ENCODE results near the gene FXYD2.
"Not testable (repeated sequence)": the region's sequence is repeated elsewhere in the genome, so short reads cannot be mapped to it uniquely, and the experiment has no call there.

Gene FXYD2

DNA sequence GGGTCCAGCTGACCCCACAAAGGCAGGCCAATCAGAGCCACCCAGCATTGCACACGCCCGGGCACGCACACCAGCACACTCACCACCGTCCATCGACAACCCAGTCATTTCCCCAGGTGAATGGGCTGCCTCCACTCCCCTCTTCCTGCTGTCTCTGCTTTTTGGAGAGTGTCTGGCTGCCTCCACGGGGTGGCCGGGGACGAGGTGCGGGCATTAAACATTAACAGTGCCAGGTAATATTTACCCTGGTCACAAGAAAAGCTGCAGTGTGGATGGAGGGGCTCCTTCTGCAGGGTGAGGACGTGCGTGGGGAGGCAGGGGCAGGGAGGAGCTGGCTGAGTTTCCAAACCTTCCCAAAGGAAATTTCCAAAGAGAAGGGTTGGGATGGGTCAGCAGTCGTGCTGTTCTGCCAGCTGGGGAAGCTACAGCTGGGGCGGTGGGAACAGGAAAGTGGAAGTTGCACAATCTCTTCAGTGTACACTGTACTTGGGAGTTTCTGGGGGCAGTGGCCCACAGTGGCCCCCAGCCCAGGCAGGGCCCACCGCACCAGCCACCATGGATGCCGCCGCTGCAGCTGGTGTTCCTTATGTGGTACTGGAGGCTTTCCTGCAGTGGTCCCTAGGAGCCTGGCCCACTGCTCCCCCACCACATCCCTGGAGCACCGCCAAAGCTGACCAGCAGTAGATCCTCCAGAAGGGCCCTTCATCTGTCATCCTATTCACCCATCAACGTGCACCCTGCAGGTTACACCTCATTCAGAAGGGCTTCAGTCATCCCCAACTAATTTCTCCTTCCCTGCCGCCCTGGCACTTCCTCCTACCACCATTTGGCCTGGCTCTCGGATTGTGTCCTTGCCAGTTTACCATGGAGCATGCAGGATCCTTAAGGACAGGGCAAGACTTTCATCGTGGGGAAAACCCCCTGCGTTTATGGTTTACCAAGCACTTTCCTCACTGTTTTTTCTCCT is at the start of gene FXYD2:
Gene FXYD2 (minus strand): TSS at position 174 of the 967 bp plus-strand sequence. CDS start 66 bp downstream, at position 108.
- peak; percentile 36 for DNase-seq

DNA sequence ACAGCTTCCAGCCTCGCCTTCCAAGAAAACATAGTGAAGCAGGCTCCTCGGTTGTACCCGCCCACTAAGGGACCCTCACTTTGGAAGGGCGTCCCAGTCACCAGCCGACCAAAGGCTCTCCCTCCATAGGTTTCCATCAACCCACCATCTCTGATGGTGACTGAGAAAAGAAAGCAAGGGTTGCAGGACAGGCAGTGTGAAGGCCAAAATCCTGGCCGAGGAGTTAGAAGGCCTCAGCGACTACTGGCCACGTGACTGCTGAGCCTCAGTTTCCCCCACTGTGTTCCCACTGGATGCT is 49.2 kb upstream of the FXYD2 start:
- no peak for DNase-seq

DNA sequence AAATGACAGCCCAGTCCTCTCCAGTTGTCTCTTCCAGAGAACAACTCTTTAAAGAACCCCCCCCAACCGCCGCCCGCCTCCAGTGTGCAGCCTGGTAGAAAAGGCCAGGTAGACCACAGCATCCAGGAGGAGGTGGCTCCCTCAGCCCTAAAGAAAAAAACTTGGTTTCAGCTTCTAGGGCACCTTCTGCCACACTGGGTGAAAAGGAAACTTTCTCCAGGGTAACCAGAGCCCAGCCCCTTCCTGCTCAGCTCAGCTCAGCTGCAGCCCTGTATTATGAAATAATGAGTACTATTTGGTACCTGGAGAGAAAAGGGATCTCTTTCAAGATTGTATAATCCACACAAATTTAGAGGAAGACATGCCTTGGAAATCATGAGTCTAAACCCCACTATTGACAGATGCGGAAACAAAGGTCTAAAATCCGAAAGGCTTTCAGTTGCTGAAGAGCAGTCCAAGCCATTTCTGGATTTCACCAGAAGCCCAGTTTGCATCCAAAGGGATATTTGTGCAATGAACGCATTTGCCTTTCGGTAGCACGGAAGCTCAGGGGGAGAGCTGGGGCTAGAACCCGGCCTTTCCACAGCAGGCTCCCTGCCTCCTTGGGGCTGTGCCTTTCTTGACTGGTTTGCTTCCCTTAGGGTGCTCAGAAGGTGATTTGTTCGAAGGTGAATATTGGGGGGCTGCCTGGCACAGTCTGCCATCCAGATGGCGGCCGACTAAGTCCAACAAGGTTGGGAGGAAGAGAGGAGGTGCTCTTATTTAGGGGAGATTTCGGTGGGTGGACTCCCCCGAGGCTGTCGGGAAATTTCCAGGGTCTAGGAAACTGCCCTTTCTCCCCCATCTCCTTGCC is 48.7 kb upstream of the FXYD2 start:
- no peak for DNase-seq

DNA sequence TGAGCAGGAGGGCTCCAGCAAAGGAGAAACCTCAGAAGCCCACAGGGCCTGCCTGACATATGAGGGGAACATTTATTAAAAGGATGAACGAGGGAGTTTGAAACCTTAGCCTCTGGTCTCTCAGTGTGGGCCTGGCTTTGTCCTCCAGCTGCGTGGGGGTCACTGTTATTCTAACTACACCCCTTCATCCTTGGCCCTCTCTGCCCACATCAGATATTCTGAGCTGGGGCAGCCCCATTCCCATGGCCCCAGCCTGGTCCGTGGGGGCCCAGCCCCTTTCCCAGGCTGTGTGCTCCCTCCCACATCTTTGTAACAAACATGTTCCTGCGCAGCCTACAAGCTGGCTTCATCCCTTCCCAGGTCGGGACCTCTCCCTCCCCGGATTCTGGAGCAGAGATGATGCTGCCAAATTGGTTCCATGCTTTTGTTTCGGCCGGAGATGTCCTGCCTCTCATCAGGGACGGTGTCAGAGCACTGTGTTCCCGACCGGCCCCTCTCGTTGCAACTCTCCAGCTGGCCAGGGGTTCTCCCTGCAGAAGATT is 47.9 kb upstream of the FXYD2 start:
- no peak for DNase-seq

DNA sequence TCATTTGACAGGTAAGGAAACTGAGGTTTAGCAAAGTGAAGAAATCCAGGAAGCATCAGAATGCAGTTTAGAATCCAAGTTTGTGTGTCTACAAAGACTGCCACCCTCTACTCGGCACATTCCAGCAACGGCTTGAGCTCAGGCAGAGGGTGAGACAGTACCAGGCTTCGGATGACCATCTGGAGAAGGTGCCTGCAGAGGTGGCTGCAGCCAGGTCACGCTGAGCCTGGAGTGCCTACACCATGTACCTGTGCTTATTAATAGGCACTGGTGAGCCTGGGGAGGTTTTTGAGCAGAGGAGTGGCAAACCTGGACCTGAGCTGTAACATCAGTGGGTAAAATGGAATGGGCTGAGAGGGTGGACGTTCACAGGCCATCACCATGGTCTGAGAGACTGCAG is 47.2 kb upstream of the FXYD2 start:
- no peak for DNase-seq

DNA sequence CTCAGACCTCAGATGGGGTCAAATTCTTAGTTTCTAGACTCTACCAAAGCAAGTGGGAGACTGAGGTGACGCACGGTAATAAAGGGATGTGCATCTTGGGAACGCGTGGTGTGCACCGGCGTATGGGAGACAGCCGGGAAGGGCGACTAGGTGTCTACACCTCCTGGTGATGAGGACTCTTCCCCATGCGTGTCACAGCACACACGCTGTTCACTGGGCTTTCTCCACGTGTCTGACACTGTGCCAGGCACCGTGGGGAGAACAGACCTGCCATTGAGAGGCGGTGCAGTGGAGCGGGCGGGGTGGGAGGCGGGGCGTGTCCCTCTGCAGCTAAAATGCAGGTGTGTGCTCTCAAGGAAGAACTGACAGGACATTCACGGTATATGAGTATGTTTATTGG is 46.6 kb upstream of the FXYD2 start:
- DNase-seq = no peak

DNA sequence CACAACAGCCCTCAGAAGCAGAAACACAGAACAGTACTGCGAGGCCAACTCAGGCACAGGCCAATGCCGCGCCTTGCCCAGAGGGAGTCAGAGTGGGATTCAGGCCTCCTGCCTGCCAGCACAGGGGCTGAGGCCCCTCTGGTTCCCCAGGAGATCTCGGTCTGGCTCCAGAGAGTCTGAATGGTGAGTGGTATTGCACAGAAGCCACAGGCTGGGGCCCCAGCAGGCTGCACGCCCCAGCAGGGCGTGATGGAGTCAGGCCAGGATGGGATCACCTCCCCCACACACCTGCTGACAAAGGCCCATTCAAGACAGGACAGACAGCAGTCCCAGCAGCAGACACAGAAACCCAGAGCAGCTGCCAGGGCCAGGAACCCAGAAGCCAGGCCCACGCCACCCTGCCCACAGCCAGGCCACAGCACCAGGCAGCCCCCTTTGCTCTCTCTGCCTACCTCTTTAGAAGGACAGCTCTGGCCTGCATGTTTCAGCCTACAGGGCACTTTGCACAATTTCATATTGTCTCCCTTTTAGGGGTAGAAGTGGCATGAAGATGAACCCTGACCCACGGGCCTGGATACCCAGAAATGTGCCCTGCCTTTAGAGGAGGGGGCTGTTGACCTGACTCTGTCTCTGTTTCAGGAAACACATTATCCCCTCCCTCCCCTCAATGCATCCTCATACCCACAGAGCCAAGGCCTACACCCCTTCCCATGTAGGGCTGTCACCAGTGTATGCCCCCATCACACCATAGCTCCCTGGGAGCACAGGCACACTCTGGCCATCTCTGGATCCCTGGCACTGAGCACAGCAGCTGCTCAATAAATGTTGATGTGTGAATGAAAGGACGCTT is 45.8 kb upstream of the FXYD2 start:
- DNase-seq = peak; percentile 55

DNA sequence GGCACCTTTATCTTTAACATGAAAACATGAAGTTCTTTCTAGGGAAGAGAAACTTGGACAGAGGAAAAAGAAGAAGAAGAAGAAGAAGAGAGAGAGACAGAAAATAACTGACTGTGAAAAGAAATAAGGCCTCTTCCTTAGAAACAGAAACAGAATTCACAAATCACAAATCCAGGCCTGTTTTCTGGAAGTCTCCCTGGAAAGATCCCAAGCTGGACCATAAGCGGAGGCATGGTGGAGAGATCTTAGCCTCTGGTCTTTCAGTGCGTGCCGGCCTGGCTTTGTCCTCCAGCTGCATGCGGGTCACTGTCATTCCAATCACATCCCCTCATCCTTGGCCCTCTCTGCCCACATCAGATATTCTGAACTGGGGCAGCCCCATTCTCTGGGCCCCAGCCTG is 45.1 kb upstream of the FXYD2 start:
- DNase-seq = no peak

DNA sequence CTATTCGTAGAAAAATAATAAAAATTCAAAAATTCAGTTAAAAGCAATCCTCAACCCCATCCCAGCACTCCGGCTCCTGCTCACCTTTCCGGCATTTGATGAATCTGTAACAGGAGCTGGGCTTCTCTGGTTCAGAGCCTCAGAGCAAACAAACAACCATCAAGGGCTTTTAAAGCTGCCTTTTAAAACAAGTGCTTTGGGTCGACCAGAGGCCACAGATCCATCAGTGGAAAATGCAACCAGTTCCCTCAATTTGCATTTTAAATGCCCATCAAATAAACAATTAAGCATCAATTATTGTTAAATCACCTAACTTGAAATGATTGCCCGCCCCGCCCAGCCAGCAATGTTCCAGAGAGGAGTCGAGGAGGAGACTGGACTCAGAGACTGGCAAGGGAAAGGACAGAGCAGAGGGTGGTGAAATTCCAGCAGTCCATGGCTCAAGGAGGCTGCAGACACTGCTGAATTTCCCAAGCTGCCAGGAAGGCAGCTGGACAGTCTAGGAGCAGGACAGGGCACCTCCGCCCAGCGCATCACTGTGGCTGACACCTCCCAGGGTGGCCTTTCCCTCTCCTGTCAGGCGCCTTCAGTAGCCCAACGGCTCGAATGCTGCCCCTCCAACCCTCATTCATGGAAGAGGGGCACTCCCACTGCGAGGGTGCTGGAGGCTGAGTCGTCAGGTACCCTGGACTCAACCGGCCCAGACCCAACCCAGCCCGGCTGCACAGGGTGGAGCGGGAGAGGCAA is 44.4 kb upstream of the FXYD2 start:
- DNase-seq = peak; percentile 74

DNA sequence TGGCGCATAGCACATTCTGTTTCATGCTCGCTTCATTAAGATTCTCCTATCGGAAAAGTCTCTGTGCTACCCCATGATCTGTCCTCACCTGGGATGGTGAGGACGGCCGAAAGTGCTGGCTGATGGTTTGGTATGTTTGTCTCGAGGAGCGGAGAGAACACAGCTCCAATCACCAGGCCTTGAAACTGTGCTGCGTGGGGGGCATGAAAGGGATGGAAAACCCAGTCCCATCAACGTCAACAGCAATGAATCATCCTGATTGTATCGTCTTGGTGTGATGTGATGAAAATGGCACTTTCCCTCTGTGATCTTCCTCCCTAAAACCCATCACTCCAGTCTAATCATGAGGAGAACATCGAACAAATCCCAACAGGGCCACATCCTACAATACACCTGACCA is 43.5 kb upstream of the FXYD2 start:
- no peak for DNase-seq

DNA sequence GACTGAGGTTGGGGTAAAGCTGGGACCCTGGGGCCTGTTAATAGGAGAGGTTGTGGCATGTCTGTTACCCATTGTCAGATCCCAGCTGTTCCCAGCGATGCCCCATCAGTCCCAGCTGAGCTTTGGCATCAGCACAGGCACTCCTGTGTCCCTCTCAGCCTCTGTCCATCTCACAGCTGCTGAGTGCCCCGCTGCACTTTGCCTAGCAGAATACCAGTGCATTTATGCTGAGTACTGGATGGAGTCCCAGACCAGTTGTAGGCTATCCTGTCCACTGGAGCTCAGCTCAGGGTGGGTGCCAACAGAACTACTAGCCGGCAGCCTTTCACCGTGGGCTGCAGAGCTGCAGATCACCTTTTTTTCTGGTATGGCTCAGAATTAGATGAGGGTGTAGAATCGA is 42.0 kb upstream of the FXYD2 start:
- no peak for DNase-seq

DNA sequence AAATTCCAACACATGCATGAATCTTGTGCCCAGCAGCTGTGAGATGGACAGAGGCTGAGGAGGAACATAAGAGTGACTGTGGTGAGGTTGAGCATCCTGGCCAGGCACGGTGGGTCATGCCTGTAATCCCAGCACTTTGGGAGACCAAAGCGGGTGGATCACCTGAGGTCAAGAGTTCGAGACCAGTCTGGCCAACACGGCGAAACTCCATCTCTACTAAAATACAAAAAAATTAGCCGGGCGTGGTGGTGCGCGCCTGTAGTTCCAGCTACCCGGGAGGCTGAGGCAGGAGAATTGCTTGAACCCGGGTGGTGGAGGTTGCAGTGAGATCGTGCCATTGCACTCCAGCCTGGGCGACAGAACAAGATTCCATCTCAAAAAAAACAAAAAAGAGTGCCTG is 41.0 kb upstream of the FXYD2 start:
- not testable (repeated sequence) for DNase-seq

DNA sequence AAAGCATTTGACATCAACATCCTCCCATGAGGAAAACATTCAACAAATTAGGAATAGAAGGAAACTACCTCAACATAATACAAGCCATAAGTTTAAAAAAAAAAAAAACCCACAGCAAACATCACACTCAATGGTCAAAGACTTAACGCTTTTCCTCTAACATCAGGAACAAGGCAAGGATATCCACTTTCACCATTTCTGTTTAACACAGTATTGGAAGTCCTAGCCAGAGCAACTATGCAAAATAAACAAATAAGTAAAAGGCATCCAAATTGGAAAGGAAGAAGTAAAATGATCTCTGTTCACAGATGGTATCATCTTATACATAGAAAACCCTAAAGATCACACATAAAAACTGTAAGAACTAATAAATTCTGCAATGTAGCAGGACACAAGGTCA is 38.8 kb upstream of the FXYD2 start:
- no peak for DNase-seq

DNA sequence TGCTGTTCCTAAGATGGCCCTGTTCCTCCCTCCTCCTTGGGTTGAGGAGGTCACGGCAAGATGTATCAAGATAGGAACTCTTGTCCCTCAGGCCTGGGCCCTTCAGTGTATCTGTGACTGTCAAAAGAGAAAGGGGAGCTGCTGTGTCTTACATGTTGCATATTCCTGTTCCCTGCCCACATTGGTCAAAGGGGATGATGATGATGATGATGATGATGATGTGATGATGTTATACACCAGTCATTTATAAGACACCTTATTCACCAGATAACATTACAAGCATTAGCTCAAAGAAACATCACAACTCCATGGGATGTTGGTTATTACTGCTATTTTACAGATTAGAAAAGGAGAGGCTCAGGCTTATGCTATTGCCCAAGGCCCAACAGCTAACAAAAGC is 38.2 kb upstream of the FXYD2 start:
- DNase-seq = no peak

DNA sequence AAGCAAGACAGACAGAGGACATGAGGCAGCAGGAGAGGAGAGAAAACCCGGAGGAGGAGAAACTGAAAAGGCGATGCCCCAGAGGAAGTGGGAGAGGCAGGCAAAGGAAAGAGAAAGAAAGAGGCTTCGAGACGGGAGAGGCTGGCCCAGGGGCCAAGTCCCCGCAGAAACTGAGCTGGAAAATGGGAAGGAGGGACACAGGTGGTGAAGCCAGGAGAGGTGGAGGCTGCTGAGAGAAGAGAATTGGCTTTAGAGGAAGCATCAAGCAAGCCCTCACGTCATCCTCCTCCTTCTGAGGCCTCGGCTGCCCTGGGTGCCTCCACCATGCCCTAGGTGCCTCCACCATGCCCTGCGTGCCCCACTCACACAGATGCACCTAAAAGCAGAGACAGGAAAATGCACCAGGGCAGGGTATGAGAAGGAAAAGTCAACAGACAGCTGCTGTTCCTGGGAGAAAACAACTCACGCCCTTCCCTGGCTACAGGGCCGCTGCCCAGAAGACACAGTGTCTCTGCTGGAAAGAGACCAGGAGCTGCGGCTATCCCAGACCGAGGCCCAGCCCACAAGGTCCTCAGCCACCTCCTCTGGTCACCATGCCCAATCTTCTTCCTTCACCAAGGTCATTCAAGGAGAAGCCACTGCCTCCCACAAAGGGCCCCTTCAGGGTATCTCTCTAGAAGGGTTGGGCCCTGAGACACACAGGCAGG is 37.6 kb upstream of the FXYD2 start:
- no peak for DNase-seq

DNA sequence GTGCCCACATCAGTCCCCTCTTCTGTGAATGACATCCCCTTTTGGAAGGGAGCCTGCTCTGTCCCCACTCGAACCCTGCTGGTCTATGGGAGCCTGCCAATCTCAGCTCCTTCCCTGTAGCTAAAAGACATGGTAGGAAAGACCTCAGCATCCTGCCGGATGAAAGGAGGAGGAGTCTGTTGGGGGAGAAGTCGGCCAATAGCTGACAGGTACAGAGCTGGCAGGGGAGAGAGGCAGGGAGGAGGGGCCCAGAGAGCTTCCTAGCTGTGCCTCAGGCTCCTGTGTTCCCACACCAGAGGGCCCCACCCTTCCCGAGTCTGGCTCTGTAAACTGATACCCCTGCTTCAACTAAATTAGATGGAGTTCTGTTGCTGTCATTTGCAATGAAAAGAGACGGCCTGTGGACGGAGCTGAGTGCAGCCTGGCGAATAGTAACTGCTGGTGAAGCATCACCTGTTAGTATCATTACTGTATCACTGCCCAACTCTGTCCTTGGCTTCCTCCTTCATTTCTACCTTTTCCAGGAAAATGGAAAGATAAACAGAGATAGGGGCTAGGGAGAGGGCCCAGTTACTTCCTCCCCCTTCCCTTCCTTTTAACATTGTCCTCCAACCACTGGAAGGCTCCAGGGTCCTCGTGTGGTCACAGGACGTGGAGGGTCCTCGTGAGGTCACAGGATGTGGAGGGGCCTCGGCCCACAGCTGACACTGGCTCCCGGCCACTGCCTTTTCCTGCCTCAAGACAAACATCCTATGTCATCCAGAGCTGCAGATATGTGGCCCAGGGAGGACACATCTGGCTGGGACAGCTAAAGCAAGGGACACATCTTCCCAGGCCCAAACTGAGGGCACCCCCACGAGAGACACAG is 36.8 kb upstream of the FXYD2 start:
- peak; percentile 36 for DNase-seq

DNA sequence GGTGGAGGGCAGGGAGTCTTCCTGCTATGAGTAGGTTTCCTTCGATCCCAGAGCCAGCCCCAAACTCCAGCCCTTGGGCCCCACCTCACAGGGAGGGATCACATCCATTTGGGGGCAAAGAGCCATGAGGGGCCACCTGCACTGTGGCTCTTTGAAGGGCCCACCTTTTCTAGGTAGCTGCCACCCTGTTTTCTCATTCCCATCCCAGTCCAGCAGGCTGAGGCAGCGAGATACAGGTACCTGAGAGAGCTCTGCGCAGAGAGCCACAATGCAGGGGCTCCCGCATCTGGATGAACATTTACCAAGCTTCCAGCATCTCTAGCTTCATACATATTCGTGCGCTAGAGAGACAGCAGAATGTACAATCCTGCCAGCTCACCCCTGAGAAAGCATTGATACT is 35.6 kb upstream of the FXYD2 start:
- no peak for DNase-seq

DNA sequence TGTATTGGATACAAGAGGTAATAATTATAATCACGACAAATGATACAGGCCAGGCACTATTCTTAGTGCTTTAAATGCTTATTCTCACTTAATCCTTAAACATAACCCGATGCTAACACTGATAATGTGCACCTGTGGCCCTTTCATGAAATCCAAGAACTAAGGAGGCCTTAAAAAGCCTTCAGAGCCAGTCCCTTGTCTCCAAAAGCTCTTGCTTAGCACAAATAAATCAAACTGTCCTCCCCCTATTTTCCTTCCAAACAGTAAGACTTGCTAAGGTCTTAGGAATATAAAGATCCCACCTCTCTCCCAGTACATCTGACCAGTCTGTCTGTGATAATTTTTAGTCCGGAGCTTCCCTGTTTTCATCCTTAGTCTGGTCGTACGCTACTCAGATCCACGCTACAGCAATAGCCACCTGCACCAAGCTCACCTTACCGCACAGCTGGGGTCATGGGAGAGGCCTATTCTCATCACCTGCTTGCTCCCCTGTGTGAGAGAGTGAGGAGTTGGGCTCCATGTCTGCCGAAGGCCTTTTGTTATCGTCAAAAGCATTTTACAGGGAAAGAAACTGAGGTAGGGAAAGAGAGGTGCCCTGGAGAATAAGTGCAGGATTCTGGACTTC is 35.1 kb upstream of the FXYD2 start:
- DNase-seq = no peak

DNA sequence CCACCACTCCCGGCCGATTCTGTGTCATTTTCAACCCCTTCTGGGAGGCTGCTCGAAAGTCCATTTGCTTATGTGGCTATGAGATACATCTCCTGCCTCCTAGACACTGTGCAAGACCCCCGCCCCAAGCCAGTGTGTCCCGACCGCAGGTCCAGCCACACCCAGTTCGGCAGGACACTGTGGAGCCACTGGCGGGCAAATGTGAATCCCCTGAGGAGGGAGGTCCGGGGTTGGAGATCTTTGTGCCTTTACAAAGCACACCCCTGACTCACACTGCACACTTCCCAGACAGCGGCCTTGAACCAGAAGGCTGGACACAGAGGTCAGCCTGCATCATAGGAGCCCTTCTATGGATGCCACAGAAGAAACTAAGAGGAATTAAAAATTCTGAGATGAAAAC is 34.5 kb upstream of the FXYD2 start:
- no peak for DNase-seq

All from DMS53 (cell line).